GM13976 (cell line): Measurements from ENCODE around the gene ZNF276.

ENCODE experiments used
- DNase-seq: peaks from one replicate; pipeline ENCODE4 v3.0.0; 2012; ENCODE audit warnings: low spot score
- CTCF ChIP-seq: IDR thresholded peaks from 2 replicates; pipeline ENCODE4 v1.5.1; 2012; ENCODE audit warnings: borderline replicate concordance, mild to moderate bottlenecking; ENCODE audit not compliant: insufficient read depth; ENCODE audit errors: extremely low read depth, missing control alignments, control extremely low read depth
- in situ Hi-C: fragments of 300-500 bp; cut with MboI; formaldehyde crosslinking; loops from one replicate; pipeline ENCODE4 v1.12.0; 2022; ENCODE audit warnings: low sequenced_read_pairs, mixed read lengths, inconsistent platforms; ENCODE audit not compliant: unreplicated experiment

ZNF276 gene

GRCh38 chr16:89723279-89724250 is 2.2 kb downstream of the ZNF276 start:
- DNase-seq: no peak
- in situ Hi-C loops: no loop called here
- TF ChIP-seq CTCF: no peak

- in situ Hi-C loops: no loop called here
- DNase-seq: no peak
- no peak for TF ChIP-seq CTCF
These were observed 6.2 kb downstream of the ZNF276 start for GRCh38 chr16:89727406-89728120.

GRCh38 chr16:89729293-89729692 is 8.0 kb downstream of the ZNF276 start:
- no peak for TF ChIP-seq CTCF
- in situ Hi-C loops: no loop called here
- DNase-seq: no peak

GRCh38 chr16:89729863-89730593 is 8.7 kb downstream of the ZNF276 start:
- no peak for TF ChIP-seq CTCF
- in situ Hi-C loops: no loop called here
- DNase-seq: no peak

GRCh38 chr16:89730610-89731234 is 9.4 kb downstream of the ZNF276 start:
- no peak for TF ChIP-seq CTCF
- in situ Hi-C loops: no loop called here
- no peak for DNase-seq
